Amniotic stem cell (primary cell): ENCODE results near the gene PIP5K1B.
"Not testable (repeated sequence)": the region's sequence is repeated elsewhere in the genome, so short reads cannot be mapped to it uniquely, and the experiment has no call there.

Experiments
- DNase-seq: peaks from one replicate; lab custom pipeline; 2025; lab: John Stamatoyannopoulos, UW

Gene PIP5K1B, protein sequence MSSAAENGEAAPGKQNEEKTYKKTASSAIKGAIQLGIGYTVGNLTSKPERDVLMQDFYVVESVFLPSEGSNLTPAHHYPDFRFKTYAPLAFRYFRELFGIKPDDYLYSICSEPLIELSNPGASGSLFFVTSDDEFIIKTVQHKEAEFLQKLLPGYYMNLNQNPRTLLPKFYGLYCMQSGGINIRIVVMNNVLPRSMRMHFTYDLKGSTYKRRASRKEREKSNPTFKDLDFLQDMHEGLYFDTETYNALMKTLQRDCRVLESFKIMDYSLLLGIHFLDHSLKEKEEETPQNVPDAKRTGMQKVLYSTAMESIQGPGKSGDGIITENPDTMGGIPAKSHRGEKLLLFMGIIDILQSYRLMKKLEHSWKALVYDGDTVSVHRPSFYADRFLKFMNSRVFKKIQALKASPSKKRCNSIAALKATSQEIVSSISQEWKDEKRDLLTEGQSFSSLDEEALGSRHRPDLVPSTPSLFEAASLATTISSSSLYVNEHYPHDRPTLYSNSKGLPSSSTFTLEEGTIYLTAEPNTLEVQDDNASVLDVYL

DNA sequence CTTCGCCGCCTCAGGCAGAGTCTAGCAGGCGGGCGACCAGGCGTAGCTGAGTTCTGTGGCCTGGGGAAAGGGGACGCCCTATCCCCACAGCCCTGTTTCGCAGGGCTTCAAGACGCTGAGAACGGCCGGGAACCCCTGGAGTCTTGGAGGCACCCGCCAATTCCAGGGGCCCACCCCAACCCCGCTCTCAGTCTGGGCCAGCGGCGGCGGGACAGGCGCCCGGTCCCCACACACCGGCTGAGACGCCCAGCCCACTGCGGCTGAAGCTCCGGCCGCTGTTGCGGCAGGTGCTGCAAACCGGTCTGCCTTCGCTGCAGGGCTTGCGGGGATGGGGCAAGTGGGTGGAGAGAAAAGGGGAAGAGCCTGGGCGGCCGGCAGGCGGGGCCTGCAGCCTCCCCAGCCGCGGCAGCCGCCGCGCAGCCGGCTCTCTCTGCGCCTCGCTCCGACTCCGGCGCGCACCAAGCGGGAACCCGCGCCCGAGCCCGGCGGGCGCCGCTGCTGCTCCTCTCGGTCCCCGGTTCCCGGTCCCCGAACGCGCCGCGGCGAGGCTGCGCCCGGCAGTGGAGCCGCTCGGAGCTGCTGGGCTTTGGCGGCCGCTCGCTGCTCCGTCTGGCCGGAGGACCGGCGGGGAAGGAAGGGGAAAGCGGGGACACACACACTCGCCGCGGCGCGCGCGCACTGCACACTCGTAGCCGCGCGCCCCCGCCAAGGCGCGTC is at the start of gene PIP5K1B:
PIP5K1B (plus strand) TSS at position 427 of the 717 bp plus-strand sequence. CDS start 117,375 bp downstream, outside the sequence.
- no peak for DNase-seq

DNA sequence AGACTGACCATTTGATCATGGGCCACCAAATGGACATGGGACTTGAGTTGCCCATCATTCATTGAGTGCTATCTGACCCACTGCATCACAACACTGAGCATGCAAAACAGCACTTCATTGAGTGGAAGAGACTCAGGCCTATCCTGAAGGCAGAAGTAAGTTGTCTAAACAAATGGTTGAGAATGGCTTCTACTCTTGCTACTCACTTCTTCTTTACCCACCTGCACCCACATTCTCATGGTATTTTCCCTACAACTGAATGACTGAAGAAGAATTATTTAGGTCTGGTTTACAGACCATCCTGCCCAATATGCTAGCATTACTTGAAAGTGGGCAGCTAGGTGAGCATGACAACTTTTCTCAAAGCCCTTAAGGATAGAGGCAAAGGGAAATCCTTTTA is 41.0 kb upstream of the PIP5K1B start:
- no peak for DNase-seq

DNA sequence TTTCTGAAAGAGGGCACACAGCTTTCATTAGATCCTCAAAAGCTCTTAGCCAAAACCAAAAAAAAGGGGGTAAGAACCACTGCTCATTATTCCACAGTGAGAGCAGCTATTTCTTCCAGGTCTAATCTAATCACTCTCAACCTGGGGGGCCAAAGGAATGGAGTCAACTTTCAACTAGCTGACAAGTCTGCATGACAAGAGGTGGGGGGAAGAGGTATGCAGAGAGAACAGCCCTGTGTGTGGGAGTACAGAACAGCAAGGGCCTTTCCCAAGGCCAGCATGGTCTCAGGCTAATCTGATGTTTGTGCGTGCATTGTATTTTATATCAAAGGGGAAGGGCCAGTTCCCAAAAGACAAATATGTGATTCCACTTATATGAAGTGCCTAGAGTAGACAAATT is 36.9 kb upstream of the PIP5K1B start:
- no peak for DNase-seq

- DNase-seq, result no peak
Observed at GRCh38 chr9:68669218-68669617, 35.8 kb upstream of the PIP5K1B start.

- no peak for DNase-seq
Observed at GRCh38 chr9:68672215-68672614, 32.8 kb upstream of the PIP5K1B start.

DNA sequence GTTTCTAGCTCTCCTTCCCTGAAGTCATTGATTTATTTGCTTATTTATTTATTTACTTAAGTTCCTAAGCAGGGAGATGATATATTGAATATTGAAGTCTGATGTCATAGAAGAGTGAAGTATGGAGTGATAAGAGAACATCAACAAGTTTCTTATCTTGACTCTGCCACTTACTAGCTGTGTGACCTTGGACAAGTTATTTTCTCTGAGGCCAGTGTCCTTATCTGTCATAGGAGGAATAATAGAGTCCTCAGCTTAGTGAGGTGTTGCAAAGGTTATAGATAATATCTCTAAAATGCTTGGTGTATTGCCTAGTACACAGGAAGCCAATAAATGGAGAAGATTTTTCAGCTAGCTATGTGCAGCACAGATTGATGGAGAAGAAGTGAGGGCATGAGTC is 32.4 kb upstream of the PIP5K1B start:
- DNase-seq, result no peak

DNA sequence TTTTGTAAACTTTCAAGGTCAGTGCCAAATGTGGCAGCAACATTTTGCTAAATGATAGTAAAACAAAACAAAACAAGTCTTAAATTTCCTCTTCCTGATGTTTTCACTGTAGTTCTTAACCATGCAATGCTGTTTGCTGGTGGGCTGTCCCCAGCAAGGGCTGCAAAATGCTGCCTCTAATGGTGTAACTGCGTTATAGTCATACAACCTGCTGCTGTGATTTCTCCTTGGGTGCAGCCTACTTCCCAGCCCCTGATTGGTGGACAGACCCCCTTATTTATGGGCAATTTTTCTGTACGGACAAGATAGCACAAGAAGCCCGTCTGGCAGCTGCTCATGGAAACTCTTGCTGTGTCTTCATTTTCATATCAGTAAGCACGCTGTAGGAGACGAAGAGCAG is 26.6 kb upstream of the PIP5K1B start:
- no peak for DNase-seq

DNA sequence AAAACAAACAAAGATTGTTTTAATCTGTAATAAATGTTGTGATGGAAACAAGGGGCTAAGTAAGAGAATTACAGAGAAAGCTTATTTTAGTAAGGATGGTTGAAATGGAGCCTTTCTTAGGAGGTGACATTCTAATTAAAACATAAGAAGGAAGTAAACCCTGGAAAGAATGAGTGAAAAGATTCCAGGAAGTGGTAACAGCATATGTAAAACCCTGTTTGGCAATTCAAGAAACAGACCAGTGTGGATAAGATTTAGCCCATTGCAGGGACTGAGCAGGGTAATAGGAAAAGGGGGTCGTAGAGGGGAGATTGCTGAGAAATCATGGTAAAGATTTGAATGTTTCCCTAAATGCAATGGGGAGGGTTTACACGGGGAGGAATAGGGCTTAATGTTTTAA is 21.6 kb upstream of the PIP5K1B start:
- no peak for DNase-seq

DNA sequence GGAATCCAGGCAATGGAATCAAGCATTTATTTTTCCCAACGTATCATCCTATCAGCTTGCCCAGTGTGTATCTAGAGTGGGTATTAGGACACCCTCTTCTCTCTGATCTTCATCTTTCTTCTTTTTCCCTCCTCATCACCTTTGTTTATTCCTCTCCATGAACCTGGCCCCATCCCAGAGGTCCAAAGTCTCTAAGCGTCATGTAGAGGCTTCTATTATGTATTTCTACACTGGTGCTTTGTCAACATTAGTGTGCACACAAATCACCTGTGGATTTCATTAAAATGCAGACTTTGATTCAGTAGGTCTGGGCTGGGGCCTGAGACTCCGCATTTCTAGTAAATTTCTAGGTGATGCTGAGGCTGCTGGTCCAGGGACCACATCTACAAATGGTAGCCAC is 19.8 kb upstream of the PIP5K1B start:
- DNase-seq, result no peak

- DNase-seq, result no peak
Observed at GRCh38 chr9:68685770-68686169, 19.3 kb upstream of the PIP5K1B start.

DNA sequence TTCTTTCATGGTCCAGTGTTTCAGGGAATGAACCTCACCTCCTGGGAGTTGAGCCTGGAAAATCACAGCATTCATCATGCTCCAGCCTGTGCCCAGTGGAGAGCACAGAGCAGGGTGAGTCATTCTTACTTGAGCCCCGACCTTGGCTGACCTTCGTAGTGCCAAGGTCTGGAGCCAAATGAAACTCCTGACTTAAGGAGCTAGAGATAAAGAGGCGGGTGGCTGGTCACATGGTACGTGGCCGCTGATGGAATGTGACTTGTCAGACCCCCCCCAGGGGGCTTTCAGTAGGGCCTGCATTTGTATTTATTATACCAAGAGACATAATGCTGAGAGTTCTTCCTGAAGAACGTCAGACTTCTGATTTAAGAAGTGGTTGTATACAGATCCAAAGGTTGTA is 15.0 kb upstream of the PIP5K1B start:
- no peak for DNase-seq

GRCh38 chr9:68692519-68692918 is 12.5 kb upstream of the PIP5K1B start:
- DNase-seq, result no peak

DNA sequence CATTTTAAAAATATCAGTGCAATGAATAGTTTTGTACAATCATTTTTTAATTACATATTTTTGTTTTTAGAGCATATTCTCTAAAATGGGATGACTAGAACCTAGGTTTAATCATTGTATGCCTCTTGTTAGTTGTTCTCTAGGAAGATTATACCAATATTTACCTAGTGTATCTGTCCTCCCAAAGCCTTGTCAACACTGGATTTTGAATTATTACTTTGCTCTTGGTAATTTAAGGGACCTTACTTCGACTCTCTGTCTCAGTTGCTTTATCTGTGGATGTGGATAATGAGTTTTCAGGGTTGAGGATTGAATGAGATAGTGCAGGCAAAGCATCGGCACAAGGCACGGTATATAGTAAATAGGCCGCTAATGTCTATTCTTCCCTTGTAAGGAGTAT is 10.9 kb upstream of the PIP5K1B start:
- DNase-seq, result no peak

- no peak for DNase-seq
Observed at GRCh38 chr9:68697851-68698250, 7.2 kb upstream of the PIP5K1B start.

- no peak for DNase-seq
Observed at GRCh38 chr9:68698943-68699509, 6.0 kb upstream of the PIP5K1B start.

GRCh38 chr9:68699625-68700024 is 5.4 kb upstream of the PIP5K1B start:
- DNase-seq, result not testable (repeated sequence)

GRCh38 chr9:68702493-68702892 is 2.5 kb upstream of the PIP5K1B start:
- DNase-seq, result no peak

DNA sequence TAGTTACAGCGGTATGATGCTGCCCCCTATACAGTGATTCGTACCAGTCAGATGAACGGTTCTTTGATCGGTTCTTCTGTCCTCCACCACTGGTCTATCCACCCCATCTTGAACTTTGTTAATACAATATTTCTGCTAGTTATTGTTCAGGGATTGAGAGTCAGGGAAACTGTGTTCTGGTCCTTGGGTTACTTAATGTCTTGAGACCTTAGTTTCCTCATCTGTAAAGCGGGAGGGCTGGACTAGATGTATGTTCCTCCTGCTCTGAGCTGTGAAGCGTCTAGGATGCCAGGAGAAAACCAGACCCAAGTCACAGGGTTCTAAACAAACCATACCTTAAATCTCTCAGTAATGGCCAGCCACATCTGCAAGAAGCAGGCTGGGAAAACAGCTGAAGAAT is 1.4 kb upstream of the PIP5K1B start:
- no peak for DNase-seq

DNA sequence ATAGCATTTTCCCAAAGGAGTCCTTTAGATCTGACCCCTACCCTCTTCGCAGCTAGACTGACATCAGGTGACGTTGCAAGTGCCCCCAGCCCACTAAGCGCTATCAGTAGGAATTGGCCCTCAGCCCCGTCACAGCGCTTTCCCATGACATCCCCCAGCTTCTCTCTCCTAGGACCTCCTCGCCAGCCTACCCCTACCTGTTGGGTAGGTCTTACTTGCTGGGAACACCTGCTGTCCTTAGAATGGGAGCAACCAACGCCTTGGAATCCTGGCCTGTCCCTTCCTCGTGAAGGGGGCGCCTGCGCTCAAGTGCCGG is 584 bp upstream of the PIP5K1B start:
- DNase-seq, result no peak

- no peak for DNase-seq
Observed at GRCh38 chr9:68705531-68706362, 707 bp downstream of the PIP5K1B start.

- DNase-seq, result no peak
Observed at GRCh38 chr9:68706363-68707201, 1.5 kb downstream of the PIP5K1B start.
